ENCODE data around the gene ZSWIM1.

Gene ZSWIM1

DNA sequence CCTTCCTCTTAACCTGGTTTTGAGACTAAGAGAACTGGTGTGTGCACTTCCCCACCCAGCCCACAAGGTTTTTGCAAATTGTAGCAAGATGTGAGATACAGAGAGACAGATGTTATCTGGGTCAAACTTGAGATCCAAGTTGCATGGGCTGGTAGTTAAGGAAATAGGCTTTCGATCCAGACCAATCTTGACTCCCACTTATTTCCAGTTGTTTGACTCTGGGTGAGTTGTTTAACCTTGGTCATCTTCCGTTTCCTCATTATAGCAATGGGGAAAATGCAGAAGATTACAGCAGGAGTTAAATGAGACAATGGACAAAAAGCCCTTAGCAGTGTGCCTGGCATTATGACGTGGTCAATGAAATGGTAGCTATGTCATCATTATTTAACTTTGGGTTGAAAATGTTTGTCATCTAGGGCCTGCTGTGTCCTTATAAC, 45.7 kb upstream of the ZSWIM1 start:
- no peak for ATAC-seq
- no peak for TF ChIP-seq OSR1 (CRISPR knock-in tag; IDR thresholded peaks at IDR 0.05)
- no peak for TF ChIP-seq ZC3H10 (CRISPR knock-in tag; IDR thresholded peaks at IDR 0.05)
- no peak for TF ChIP-seq GLIS3 (CRISPR knock-in tag; IDR thresholded peaks at IDR 0.05)
- no peak for TF ChIP-seq PPARA (CRISPR knock-in tag; IDR thresholded peaks at IDR 0.05; ENCODE audit: borderline replicate concordance)
- no peak for TF ChIP-seq SNAI2 (CRISPR knock-in tag; IDR thresholded peaks at IDR 0.05)
- TF ChIP-seq ZNF70 (CRISPR knock-in tag; IDR thresholded peaks at IDR 0.05) = no peak
- TF ChIP-seq, protein P1, sequence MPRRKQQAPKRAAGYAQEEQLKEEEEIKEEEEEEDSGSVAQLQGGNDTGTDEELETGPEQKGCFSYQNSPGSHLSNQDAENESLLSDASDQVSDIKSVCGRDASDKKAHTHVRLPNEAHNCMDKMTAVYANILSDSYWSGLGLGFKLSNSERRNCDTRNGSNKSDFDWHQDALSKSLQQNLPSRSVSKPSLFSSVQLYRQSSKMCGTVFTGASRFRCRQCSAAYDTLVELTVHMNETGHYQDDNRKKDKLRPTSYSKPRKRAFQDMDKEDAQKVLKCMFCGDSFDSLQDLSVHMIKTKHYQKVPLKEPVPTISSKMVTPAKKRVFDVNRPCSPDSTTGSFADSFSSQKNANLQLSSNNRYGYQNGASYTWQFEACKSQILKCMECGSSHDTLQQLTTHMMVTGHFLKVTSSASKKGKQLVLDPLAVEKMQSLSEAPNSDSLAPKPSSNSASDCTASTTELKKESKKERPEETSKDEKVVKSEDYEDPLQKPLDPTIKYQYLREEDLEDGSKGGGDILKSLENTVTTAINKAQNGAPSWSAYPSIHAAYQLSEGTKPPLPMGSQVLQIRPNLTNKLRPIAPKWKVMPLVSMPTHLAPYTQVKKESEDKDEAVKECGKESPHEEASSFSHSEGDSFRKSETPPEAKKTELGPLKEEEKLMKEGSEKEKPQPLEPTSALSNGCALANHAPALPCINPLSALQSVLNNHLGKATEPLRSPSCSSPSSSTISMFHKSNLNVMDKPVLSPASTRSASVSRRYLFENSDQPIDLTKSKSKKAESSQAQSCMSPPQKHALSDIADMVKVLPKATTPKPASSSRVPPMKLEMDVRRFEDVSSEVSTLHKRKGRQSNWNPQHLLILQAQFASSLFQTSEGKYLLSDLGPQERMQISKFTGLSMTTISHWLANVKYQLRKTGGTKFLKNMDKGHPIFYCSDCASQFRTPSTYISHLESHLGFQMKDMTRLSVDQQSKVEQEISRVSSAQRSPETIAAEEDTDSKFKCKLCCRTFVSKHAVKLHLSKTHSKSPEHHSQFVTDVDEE (CRISPR knock-in tag; IDR thresholded peaks at IDR 0.05) = no peak
- TF ChIP-seq ISL1 (CRISPR knock-in tag; IDR thresholded peaks at IDR 0.05) = no peak
- TF ChIP-seq ARNTL (CRISPR knock-in tag; IDR thresholded peaks at IDR 0.05; ENCODE audit: borderline replicate concordance, low read depth) = no peak

DNA sequence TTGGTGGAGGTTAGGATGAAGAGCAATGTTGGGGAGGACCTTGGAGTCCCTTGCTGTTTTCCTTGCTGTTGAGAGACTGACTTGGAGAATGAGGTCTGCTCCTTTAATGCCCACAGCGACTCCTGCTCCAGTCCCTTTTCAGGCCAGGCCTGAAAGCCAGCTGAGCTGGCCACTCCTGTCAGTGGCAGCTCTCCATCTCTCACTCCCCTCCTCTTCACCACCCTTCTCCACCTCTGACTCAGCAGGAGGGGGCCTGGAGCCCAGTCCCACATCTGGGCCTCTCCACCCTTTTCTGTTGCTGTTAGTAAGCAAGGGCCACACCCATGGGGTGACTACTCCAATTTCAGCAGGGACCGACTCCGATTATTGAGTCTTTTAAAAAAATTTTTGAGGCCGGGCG, 45.2 kb upstream of the ZSWIM1 start:
- no peak for ATAC-seq
- TF ChIP-seq SNAI2 (CRISPR knock-in tag; IDR thresholded peaks at IDR 0.05) = no peak
- no peak for TF ChIP-seq ISL1 (CRISPR knock-in tag; IDR thresholded peaks at IDR 0.05)
- TF ChIP-seq, protein P2, sequence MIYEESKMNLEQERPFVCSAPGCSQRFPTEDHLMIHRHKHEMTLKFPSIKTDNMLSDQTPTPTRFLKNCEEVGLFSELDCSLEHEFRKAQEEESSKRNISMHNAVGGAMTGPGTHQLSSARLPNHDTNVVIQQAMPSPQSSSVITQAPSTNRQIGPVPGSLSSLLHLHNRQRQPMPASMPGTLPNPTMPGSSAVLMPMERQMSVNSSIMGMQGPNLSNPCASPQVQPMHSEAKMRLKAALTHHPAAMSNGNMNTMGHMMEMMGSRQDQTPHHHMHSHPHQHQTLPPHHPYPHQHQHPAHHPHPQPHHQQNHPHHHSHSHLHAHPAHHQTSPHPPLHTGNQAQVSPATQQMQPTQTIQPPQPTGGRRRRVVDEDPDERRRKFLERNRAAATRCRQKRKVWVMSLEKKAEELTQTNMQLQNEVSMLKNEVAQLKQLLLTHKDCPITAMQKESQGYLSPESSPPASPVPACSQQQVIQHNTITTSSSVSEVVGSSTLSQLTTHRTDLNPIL (CRISPR knock-in tag; IDR thresholded peaks at IDR 0.05; ENCODE audit: low read depth) = no peak
- no peak for TF ChIP-seq ZNF70 (CRISPR knock-in tag; IDR thresholded peaks at IDR 0.05)
- TF ChIP-seq ESRRG (CRISPR knock-in tag; IDR thresholded peaks at IDR 0.05) = no peak
- TF ChIP-seq ZNF8 (CRISPR knock-in tag; IDR thresholded peaks at IDR 0.05) = no peak
- TF ChIP-seq ZC3H10 (CRISPR knock-in tag; IDR thresholded peaks at IDR 0.05) = no peak
- TF ChIP-seq ZNF565 (CRISPR knock-in tag; conservative IDR thresholded peaks at IDR 0.05; ENCODE audit: low read depth) = no peak

DNA sequence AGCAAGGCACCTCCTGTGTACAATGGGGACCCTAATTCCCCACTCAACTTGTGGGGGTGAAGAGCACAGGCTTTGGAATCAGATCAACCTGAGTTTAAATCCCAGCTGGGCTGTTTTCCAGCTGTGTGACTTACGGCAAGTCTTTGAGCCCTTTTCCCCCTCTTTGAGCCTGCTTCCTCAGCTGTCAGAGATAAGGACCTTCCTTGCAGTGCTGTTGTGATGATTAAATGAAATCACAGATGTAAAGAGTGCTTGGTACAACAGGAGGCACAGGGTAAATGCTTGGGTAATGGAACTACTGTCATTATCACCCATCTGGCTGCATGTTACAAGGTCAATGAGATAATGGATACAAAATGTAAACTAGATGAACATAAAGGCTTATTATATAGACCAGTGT, 44.2 kb upstream of the ZSWIM1 start:
- no peak for ATAC-seq
- no peak for TF ChIP-seq PPARA (CRISPR knock-in tag; IDR thresholded peaks at IDR 0.05; ENCODE audit: borderline replicate concordance)
- peak; percentile 62; the same call in 1 of the 2 replicates for TF ChIP-seq TCF4 (CRISPR knock-in tag; IDR thresholded peaks at IDR 0.05; ENCODE audit: borderline replicate concordance)

DNA sequence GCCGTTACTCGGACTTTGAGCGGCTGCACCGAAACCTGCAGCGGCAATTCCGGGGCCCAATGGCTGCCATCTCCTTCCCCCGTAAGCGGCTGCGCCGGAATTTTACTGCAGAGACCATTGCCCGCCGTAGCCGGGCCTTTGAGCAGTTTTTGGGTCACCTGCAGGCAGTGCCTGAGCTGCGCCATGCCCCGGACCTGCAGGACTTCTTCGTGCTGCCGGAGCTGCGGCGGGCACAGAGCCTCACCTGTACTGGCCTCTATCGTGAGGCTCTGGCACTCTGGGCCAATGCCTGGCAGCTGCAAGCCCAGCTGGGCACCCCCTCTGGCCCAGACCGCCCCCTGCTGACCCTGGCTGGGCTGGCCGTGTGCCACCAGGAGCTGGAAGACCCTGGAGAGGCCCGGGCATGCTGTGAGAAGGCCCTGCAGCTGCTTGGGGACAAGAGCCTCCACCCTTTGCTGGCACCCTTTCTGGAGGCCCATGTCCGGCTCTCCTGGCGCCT, 40.3 kb upstream of the ZSWIM1 start:
- ATAC-seq = no peak
- TF ChIP-seq GLIS3 (CRISPR knock-in tag; IDR thresholded peaks at IDR 0.05) (no peak), ZFP3 (CRISPR knock-in tag; IDR thresholded peaks at IDR 0.05) (no peak), ESRRG (CRISPR knock-in tag; IDR thresholded peaks at IDR 0.05) (no peak), PPARA (CRISPR knock-in tag; IDR thresholded peaks at IDR 0.05; ENCODE audit: borderline replicate concordance) (no peak), ZC3H10 (CRISPR knock-in tag; IDR thresholded peaks at IDR 0.05) (no peak), SNAI2 (CRISPR knock-in tag; IDR thresholded peaks at IDR 0.05) (no peak), ISL1 (CRISPR knock-in tag; IDR thresholded peaks at IDR 0.05) (no peak), RARB (CRISPR knock-in tag; IDR thresholded peaks at IDR 0.05) (no peak), ZNF565 (CRISPR knock-in tag; conservative IDR thresholded peaks at IDR 0.05; ENCODE audit: low read depth) (no peak), OSR1 (CRISPR knock-in tag; IDR thresholded peaks at IDR 0.05) (no peak), BACH2 (CRISPR knock-in tag; IDR thresholded peaks at IDR 0.05; ENCODE audit: borderline replicate concordance) (no peak), TOX (CRISPR knock-in tag; IDR thresholded peaks at IDR 0.05; ENCODE audit: borderline replicate concordance) (no peak), ZFP30 (CRISPR knock-in tag; IDR thresholded peaks at IDR 0.05) (no peak), ZNF8 (CRISPR knock-in tag; IDR thresholded peaks at IDR 0.05) (no peak), ZNF70 (CRISPR knock-in tag; IDR thresholded peaks at IDR 0.05) (no peak)
- TF ChIP-seq, protein P3, sequence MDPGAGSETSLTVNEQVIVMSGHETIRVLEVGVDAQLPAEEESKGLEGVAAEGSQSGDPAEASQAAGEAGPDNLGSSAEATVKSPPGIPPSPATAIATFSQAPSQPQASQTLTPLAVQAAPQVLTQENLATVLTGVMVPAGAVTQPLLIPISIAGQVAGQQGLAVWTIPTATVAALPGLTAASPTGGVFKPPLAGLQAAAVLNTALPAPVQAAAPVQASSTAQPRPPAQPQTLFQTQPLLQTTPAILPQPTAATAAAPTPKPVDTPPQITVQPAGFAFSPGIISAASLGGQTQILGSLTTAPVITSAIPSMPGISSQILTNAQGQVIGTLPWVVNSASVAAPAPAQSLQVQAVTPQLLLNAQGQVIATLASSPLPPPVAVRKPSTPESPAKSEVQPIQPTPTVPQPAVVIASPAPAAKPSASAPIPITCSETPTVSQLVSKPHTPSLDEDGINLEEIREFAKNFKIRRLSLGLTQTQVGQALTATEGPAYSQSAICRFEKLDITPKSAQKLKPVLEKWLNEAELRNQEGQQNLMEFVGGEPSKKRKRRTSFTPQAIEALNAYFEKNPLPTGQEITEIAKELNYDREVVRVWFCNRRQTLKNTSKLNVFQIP (CRISPR knock-in tag; IDR thresholded peaks at IDR 0.05; ENCODE audit: borderline replicate concordance, low read depth) = no peak
- TF ChIP-seq, protein P4, sequence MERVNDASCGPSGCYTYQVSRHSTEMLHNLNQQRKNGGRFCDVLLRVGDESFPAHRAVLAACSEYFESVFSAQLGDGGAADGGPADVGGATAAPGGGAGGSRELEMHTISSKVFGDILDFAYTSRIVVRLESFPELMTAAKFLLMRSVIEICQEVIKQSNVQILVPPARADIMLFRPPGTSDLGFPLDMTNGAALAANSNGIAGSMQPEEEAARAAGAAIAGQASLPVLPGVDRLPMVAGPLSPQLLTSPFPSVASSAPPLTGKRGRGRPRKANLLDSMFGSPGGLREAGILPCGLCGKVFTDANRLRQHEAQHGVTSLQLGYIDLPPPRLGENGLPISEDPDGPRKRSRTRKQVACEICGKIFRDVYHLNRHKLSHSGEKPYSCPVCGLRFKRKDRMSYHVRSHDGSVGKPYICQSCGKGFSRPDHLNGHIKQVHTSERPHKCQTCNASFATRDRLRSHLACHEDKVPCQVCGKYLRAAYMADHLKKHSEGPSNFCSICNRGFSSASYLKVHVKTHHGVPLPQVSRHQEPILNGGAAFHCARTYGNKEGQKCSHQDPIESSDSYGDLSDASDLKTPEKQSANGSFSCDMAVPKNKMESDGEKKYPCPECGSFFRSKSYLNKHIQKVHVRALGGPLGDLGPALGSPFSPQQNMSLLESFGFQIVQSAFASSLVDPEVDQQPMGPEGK (CRISPR knock-in tag; IDR thresholded peaks at IDR 0.05; ENCODE audit: borderline replicate concordance) = no peak
- TF ChIP-seq, protein P2 (CRISPR knock-in tag; IDR thresholded peaks at IDR 0.05; ENCODE audit: low read depth) = no peak
- TF ChIP-seq, protein P1 (CRISPR knock-in tag; IDR thresholded peaks at IDR 0.05) = no peak
